SKM-1 (cell line): ENCODE results near the gene CLDN4.
"Not testable (repeated sequence)": the region's sequence is repeated elsewhere in the genome, so short reads cannot be mapped to it uniquely, and the experiment has no call there.

Experiments used
- DNase-seq: peaks from one replicate; lab custom pipeline; 2025; ENCODE audit not compliant: unreplicated experiment; lab: John Stamatoyannopoulos, UW

The CLDN4 gene

DNA sequence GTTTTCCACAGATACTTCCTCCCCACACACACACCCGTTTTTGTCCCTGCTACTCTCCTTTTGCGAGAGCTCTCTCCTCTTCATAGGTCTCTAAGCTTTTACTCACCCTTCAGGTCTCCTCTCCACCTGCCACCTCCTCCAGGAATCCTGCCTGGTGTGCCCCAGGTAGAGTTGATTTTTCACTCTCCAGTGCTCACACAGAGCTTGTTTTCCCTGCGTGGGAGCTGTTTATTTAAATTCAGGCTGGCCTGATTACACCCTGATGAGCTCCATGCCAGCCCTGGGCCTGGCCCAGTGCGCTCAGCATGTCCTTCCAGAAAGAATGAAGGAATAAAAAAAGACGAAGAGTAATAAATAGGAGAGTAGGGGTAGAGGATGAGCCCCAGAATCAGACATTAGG, 7.5 kb upstream of the CLDN4 start:
- DNase-seq = no peak

DNA sequence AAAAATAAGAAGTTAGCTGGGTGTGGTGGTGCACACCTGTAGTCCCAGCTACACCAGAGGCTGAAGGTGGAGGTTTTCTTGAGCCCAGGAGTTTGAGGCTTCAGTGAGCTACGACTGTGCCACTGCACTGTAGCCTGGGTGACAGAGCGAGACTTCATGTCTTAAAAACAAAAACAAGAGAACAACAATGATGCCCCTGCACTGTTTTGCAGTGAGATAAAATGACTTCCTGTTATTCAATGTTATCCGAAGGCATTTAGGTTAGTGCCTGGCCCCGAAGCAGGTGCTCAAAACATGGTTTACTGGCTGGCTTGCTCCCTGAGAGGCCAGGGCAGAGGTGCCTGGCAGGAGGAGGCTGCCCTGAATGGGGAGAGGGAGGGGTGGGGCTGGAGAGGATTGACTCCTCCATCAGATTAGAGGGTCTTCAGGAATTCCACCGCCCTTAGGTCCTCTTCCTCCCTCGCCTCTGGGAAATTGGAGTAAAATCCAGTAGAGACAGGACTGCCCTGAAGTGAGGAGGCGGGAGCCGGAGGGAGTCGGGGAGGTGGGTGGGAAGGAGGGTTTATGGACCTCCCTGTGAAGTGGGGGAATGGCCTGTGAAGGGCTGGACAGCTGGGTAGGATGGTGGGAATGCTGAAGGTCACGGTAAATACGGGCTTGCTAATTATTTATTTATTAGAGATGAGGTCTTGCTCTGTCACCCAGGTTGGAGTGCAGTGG, 6.8 kb upstream of the CLDN4 start:
- DNase-seq = no peak

DNA sequence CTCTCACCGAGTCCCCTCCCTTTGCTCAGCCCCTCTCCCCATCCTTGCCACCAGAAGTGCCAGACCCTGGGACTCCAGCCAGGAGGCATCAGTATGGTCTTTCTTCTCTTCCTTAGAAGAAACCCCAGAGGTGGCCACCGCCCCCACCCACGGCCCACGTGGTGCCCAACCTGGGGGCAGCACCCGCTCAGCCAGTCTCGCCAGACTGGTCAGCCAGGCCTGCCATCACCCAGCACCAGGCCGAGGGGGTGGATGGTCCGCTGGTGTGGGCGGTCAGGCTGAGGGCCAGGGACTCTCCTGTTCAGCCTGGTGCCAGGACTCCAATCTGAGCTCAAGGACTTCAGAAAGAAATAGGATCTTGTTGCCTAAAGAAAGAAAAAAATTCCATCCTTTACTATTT, 5.8 kb upstream of the CLDN4 start:
- DNase-seq = no peak

DNA sequence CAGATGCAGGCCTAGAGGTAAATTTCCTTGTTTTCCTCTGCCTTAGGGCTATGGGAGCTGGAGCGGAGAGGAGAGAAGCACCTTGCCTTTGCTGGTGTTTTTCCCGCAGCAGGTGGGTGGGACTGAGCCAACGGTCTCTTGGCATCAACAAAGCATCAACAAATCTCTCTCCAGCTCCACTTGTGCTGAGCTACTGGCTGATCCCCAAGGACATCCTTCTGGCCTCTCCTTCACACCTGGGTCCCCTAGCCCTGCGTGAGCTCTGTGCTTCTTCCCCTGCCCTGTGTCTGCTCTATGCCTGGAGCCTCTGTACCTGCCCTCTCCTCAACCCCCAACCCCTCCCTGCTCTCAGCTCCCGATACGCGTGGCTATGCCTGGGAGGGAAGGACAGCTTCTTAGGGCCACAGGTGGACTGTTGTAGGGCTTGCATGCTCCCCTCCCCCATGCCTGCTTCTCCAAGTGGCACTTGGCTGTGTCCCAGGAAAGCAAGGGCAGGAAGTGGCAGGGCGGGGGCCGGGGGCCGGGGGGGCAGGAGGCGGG, 3.2 kb upstream of the CLDN4 start:
- no peak for DNase-seq

DNA sequence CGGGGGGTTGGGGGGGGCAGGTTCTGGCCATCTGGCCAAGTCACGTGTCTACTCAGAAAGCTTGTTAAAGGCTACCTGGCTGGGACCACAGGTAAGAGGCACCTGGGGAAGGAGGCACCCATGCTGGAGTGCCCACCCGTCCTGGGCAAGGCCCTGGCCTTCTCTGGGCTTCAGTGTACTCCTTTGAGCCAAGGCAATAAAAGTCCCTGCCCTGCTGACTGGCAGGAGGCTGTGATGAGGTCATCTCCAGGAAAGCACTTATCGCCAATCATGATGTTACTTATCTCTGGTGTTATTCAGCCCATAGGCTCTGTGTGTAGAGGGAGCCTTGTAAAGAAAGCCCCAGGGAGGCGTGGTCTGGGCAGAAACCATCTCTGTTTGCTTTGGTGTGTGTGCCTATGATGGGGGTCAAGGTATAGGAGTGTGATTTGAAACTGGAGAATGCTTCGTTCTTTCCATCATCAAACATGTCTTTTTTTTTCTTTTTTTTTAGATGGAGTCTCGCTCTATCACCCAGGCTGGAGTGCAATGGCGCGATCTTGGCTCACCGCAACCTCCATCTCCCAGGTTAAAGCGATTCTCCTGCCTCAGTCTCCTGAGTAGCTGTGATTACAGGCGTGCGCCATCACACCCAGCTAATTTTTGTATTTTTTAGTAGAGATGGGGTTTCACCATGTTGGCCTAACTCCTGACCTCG, 2.5 kb upstream of the CLDN4 start:
- DNase-seq = no peak

DNA sequence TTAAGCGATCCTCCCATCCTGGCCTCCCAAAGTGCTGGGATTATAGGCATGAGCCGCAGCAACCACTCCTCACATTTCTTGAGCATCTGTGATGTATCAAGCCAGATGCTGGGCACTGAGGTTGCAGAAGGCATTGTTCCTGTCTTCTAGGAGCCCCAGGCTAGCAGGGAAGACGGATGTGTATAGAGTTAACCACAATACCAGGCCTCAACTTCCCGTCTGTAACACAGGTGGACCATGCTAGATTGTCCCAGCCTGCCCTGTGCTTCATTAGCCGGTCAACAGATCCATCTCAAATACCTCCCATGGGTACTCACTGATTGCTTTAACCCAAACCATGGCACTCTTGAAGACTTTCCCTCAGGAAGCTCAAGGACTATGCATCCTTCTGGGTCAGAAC, 1.8 kb upstream of the CLDN4 start:
- DNase-seq = no peak

DNA sequence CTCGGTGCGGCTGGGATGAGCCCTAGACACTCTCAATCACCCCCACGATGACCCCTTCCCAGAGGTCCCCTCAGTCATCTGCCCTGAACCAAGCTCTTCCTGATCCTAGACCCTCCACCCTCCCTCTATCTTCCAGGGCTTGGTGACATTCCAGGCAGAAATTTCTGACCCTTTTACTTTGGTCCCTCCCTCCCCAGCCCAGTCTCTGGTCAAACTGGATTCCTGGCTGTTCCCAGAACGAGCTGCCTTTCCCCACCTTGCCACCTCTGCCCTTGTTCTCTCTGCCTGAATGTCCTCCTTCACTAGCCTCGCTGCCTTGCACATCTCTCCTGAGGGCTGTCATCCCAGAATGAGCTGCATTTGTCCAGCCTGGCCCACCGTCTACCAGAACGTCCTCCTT, 1.3 kb upstream of the CLDN4 start:
- DNase-seq = no peak

DNA sequence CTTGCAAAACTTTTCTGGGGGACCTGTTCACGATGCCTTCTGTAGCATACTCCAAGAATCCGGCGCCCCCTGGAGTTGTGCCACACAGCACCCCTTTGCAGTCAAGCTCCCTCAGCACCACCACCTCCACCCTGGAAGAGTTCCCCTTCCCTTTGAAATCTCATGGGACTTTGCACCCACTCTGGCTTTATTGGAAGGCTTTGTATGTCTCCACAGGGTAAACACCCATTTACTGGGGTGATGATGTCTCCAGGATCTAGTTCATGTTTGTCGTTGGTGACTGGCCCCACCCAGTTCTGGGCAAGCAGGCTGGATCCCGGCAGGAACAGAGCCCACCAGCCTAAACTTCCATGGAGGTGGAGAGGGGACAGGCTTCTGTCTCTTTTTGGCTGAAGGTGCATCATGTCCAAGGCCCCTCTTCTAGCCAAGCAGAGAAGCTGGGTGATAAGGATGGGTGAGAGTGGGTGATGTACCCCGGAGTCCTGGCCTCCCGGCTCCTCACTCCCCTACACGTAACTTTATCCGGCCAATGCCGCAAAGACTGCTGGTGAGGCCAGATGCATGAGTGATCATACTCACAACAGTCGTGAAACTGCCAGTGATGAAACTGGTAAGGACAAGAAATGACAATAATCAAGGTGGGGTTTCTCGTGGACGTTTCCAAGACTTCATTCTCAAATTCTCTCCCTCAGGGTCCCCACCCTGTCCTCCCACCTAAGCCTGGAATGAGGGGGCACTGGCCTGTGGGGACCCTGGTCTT, 695 bp upstream of the CLDN4 start:
- DNase-seq = no peak

DNA sequence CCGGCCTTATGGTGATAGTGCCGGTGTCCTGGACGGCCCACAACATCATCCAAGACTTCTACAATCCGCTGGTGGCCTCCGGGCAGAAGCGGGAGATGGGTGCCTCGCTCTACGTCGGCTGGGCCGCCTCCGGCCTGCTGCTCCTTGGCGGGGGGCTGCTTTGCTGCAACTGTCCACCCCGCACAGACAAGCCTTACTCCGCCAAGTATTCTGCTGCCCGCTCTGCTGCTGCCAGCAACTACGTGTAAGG, 713 bp downstream of the CLDN4 start:
- DNase-seq = no peak

DNA sequence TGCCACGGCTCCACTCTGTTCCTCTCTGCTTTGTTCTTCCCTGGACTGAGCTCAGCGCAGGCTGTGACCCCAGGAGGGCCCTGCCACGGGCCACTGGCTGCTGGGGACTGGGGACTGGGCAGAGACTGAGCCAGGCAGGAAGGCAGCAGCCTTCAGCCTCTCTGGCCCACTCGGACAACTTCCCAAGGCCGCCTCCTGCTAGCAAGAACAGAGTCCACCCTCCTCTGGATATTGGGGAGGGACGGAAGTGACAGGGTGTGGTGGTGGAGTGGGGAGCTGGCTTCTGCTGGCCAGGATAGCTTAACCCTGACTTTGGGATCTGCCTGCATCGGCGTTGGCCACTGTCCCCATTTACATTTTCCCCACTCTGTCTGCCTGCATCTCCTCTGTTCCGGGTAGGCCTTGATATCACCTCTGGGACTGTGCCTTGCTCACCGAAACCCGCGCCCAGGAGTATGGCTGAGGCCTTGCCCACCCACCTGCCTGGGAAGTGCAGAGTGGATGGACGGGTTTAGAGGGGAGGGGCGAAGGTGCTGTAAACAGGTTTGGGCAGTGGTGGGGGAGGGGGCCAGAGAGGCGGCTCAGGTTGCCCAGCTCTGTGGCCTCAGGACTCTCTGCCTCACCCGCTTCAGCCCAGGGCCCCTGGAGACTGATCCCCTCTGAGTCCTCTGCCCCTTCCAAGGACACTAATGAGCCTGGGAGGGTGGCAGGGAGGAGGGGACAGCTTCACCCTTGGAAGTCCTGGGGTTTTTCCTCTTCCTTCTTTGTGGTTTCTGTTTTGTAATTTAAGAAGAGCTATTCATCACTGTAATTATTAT, 1.2 kb downstream of the CLDN4 start:
- DNase-seq = no peak

DNA sequence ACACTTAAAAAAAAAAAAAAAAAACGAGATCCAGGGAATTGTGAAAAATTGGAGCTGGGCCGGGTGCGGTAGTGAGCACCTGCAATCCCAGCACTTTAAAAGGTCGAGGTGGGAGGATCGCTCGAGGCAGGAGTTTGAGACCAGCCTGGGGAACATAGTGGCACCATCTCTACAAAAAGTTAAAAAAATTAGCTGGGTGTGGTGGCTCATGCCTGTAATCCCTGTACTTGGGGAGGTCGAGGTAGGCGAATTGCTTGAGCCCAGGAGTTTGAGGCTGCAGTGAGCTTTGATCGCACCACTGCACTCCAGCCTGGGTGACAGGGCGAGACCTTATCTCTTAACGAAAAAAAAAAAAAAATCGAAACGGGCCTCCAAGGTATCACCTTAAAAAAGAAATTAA, 2.0 kb downstream of the CLDN4 start:
- DNase-seq = no peak

DNA sequence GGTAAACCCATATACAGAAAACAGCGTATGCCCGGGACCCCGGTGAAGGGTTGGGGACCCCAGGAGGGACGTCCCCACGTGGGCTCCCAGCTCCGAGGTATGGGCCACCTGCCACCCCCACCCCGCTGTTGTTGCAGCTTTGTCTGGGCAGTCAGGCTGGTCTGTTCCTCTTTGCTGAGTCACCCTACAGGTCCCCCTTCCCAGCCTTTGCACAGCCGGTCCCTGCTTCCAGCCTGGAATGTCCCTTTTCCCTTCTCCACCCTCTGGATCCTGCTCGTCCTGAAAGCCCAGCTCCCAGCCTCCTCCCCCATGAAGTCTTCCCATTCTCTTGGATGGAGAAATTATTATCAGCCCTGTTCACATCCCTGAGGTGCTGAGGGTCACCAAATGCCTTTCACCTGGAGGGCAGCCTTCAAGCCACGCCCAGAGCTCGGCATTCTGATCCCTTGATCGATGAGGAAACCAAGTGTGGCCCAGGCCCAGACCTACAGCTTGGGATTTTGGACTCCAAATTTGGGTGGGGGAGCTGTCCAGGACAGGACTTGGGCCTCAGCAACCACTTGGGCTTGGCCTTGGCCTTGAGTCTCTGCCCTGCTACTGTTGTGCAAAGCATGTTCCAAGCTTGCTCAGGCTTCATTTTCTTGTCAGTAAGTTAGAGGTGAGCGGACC, 2.6 kb downstream of the CLDN4 start:
- no peak for DNase-seq

DNA sequence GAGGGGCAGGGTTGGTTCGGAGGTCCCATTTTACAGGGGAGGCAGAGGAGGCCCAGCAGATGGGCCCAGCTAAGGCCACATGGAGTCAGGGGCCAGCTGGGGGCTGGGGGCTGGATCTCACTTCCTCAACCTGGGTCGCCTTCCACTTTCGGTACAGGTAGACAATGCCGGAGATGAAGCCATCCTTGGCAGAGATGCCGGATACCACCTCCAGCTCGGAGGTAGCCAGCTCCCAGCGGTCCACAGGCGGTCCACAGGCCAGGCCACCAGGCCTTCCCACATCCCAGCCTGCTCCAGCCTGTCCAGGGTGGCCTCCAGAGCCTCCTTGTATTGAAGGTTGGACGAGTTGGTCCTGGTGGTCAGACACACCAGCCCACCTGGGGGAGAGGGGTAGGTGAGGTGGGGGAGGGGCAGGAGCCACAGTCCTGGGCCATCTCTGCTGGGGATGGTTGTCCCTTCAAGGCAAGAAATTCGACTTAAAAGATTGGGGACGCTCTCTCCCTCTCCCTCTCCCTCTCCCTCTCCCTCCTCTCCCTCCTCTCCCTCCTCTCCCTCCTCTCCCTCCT, 3.9 kb downstream of the CLDN4 start:
- no peak for DNase-seq

DNA sequence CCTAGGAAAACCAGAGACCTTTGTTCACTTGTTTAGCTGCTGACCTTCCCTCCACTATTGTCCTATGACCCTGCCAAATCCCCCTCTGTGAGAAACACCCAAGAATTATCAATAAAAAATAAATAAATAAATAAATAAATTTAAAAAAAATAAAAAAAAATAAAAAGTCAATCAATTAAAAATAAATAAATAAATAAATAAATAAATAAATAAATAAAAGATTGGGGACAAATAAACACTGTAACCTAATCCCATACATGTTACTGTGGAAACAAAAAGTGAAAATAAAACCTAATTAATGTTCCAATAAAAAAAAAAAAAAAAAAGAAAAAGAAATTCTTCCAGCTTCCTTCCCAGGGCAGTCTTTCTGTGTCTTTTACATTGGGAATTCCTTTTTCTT, 6.4 kb downstream of the CLDN4 start:
- not testable (repeated sequence) for DNase-seq

DNA sequence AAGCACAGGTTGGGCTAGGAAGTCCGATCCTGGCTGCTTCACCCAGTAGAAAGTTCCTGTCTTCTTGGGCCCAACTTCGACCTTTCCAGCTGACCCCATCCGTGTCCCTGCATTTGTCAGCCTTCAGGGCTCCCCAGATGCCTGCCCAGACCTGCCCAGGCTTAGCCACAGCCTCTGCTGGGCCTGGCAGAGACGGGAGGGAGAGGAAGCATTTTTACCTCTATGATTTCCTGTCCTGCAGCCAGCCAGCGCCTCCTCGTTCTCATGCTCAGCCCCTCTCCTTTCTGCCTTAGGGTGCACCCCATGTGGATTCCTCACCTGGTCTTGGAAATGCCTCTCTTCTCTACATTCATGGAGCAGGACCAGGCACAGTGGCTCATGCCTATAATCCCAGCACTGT, 7.8 kb downstream of the CLDN4 start:
- DNase-seq = no peak

DNA sequence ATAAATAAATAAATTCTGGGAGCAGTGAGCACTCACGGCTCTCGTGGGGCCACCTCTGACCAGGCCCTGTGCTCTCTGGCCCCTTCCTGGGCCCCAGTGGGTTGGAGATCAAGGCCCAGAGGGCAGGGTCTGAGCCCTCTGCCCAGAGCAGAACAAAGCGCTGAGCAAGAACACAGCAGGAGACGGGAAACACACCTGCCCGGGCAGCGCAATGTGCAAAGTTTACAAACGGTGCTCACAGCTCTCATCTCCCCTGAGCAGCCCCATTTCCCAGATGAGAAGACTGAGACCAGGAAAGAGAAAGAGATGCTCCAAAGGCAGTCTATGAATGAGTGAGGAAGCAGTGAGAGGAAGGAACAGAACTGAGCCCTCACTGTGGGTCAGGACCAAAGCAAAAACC, 8.5 kb downstream of the CLDN4 start:
- no peak for DNase-seq

DNA sequence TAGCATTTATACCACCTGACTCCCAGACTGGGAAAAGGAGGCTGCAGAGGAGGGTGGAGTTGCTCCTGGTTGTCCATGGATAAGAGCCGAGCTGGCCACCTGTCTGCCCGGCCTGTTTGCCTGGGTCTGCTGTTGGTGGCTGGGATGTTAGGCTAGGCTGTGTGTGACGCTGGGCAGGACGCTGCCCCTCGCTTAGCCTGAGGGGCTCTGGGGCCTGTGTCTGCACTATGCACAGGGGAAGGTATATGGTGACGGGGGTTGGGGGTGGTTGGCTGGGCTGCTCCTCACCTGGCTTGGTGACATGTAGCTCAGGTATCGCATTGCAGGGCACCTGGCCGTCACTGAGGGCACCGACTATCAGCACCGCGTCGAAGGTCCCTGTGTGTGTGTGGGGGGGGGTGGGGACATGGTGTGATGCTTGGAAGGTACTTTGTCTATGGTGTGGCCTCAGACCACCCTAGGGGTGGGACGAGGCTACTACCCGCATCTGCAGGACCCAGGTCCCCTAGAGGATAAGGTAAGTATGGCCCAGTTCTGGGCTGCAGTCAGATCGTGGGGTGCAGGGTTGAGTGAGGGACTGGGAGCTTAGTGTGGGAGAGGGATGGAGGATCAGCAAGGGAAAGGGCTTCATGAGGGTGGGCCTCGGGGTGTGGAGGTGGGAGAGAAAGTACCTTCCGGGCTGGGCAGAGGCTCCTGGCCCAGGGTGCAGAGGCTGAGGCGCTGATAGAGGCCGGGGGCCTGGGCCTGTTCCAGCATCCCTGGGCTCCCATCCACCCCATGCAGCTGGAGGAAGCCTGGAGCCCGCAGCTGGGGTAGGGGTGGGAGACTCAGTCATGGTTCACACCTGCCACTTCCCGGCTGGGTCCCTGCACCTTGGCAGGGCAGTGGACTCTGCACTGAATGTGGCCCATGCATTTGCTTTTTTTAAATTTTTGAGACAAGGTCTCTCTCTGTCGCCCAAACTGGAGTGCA, 9.2 kb downstream of the CLDN4 start:
- DNase-seq = no peak

DNA sequence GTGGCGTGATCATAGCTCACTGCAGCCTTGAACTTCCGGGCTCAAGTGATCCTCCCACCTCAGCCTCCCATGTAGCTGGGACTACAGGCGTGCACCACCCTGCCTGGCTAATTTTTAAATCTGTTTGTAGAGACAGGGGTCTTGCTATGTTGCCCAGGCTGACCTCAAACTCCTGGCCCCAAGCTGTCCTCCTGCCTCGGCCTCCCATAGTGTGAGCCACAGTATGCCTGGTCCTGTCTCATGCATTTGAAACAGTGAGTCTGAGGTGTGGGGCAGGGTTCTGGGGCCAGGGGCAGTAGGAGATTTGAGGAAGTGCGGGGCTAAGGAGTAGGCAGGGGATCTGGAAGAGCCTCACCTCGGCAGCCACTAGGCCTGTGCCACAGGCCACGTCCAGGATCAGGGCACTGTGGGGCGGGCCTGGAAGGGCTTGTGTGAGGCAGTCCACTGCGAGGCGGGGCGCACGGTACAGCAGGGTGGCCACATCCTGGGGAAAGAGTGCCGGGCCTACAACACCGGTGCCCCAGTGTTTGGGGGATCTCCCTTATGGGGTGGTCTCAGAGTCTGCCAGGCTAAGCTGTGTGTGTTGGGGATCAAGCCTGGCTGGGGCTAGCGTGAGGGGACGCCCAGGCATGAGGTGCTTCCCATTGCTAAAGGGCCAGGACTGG, 10.1 kb downstream of the CLDN4 start:
- no peak for DNase-seq

DNA sequence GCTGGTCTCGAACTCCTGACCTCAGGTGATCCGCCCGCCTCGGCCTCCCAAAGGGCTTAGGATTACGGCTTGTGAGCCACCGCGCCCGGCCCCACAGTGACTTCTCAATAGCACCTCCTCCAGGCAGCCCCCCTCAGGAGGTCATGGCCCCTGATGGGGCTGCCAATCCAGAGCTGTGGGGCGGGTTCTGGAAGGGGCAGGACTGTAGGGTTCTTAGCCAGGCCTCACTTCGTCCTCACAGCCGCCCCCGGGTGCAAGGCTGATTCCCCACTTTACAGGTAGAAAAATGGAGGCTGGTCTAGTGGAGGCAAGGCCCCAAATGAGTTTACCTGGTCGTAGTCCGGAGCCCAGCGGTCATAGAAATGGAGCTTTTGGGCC, 10.9 kb downstream of the CLDN4 start:
- no peak for DNase-seq
